BE2C (cell line): ENCODE data around the gene FRMD8.

Source experiments
- DNase-seq: peaks from one replicate; pipeline ENCODE4 v3.0.0-alpha.2; 2020
- H3K27me3 ChIP-seq: fragments of 250-450 bp; sonication (Bioruptor Pico); 2 replicates; pipeline ENCODE4 v1.5.1; 2020; ENCODE audit warnings: mild to moderate bottlenecking
- H3K36me3 ChIP-seq: fragments of 250-450 bp; sonication (Bioruptor Pico); 2 replicates; pipeline ENCODE4 v1.5.1; 2020; ENCODE audit warnings: mild to moderate bottlenecking
- H3K4me1 ChIP-seq: fragments of 250-450 bp; sonication (Bioruptor Pico); 2 replicates; pipeline ENCODE4 v1.5.1; 2020
- H3K4me3 ChIP-seq: 2 replicates; pipeline ENCODE4 v1.5.1; 2011; ENCODE audit warnings: low read depth, low read length
- H3K9me3 ChIP-seq: fragments of 250-450 bp; sonication (Bioruptor Pico); 2 replicates; pipeline ENCODE4 v1.5.1; 2020
- CTCF ChIP-seq: IDR thresholded peaks from 2 replicates; pipeline ENCODE4 v1.5.1; 2012; ENCODE audit warnings: mild to moderate bottlenecking, low read depth, low read length

The FRMD8 gene

GRCh38 chr11:65434667-65435410 lies 48.4 kb downstream of the FRMD8 start:
- H3K4me1 ChIP-seq = peaks cover 3% of the 10 kb centered on the region; the same call in 1 of the 2 replicates
- TF ChIP-seq CTCF = no peak
- peaks cover 30% of the 10 kb centered on the region for H3K36me3 ChIP-seq
- no peak overlapping the region for H3K4me3 ChIP-seq
- DNase-seq = no peak
- H3K9me3 ChIP-seq = no peaks in the 10 kb centered on the region
- no peaks in the 10 kb centered on the region for H3K27me3 ChIP-seq

- no peak for DNase-seq
- no peaks in the 10 kb centered on the region for H3K9me3 ChIP-seq
- peaks cover 3% of the 10 kb centered on the region; the same call in 1 of the 2 replicates for H3K4me1 ChIP-seq
- TF ChIP-seq CTCF = no peak
- no peak overlapping the region for H3K4me3 ChIP-seq
- H3K36me3 ChIP-seq = peaks cover 30% of the 10 kb centered on the region
- H3K27me3 ChIP-seq = no peaks in the 10 kb centered on the region
Observed at GRCh38 chr11:65435411-65435931, 49.0 kb downstream of the FRMD8 start.

DNA sequence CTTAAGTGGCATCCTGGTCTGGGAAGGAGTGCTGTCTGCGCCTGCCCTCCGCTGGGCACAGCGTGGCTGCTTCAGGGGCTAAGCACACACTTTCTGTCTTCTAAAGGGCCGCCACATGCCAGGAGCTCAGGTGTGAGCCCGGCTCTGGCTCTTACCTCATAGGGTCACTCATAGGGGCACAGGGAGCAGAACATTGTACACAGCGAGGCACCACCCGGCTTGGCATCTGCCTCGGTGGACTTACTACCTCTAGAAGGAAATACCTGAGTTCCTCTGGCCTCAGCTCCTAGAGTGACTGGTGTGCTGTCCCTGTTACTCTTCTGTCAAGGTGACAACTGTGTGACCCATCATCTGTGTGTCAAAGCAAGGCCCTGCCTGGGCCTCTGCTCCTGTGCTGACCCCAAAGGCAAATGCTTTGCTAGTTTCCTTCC lies 49.6 kb downstream of the FRMD8 start:
- H3K27me3 ChIP-seq = no peaks in the 10 kb centered on the region
- H3K36me3 ChIP-seq = peaks cover 30% of the 10 kb centered on the region
- H3K4me1 ChIP-seq = peaks cover 3% of the 10 kb centered on the region; the same call in 1 of the 2 replicates

GRCh38 chr11:65436412-65437032 lies 50.1 kb downstream of the FRMD8 start:
- Histone ChIP-seq H3K4me3 (no peak overlapping the region), H3K9me3 (no peaks in the 10 kb centered on the region), H3K27me3 (no peaks in the 10 kb centered on the region), H3K36me3 (peaks cover 30% of the 10 kb centered on the region), H3K4me1 (peaks cover 2% of the 10 kb centered on the region; the same call in 1 of the 2 replicates)
- TF ChIP-seq CTCF = no peak
- no peak for DNase-seq

More for the DNA sequence above, 49.6 kb downstream of the FRMD8 start:
- Histone ChIP-seq H3K4me3 (no peak overlapping the region), H3K9me3 (no peaks in the 10 kb centered on the region)
- TF ChIP-seq CTCF = no peak
- no peak for DNase-seq

DNA sequence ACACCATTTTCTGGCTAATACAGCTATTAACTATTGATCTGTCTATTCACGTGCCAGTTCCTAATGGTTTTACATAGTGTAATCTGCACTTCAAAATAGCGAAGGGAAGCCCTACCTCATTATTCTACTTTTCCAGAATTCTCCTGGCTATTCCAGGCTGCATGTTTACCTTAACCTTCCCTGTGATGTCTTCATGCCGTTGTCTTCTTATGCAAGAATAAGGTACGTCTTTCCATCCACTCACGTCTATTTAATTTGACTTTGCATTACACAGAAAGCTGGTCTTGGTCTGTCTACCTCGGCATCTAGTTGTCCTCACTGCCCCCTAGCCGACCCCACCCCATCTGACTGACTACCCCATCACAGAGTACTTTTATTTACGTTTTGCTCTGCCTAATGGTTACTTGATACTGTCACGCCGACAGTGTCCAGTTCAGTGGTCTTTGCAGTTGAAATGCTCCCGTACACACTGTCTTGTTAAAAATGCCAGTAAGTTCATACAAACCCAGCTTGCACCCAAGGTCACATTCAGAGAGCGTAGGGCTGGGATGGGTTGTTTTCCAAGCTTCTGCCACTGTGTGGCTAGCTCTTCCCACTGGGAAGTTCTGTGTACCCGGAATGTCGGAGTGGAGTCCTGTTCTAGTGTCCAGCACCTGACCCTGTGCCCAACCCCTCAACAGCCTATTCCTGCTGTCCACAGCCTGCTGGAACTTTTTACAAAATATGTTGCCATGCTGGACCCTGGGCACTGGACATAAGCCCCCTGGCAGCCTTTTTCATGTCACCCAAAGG lies 51.2 kb downstream of the FRMD8 start:
- Histone ChIP-seq H3K27me3 (no peaks in the 10 kb centered on the region), H3K4me3 (no peak overlapping the region), H3K4me1 (no peaks in the 10 kb centered on the region), H3K9me3 (no peaks in the 10 kb centered on the region), H3K36me3 (peaks cover 30% of the 10 kb centered on the region)
- no peak for DNase-seq
- no peak for TF ChIP-seq CTCF
